ENCODE data around the gene LAMB1.

DNA sequence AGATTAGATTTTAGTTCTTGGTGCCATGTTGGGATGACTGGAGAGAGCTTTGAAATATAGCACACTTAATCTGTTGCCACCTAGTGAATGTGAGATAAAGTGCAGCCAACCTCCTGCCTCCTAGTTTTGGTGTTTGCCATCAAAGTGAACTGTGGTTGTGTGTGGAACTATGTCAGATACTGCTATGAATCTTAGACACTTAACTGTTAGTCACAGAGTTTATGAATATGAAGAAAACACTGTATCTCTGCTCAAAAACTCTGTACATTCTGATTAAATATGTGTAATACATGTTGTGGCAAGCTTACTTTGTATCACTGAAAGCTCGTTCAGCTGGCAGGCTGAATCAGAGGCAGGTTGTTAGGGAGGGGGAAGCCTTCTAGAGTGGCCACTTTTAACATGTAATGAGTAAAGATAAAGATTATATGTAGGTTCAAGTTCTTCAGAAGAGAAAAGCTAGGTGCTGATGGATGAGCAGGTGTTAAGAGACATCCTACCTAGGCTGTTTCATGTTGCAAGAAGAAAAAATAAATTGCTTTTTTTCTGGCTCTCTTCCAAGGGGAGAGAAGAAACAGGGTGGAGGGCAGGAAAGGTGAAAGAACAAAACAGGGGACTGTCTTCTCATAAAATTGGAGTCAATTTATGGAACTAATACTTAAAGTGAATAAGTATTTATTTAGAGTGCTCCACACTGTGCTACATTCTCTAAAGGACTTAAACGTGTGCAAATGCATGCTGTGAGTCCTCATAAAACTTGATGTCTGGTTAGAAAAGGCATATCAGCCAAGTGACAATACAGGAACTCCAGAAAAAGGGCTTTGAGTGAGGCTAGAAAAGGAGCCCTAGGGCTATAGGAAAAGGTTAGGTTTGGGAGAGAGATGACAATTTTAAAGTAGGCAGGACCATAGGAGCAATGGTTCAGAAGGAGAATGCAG is 14.1 kb upstream of the LAMB1 start:
- TF ChIP-seq CTCF (conservative IDR thresholded peaks at IDR 0.05 in 1 of 2, IDR thresholded peaks at IDR 0.05 in 1 of 2; ENCODE audit: extremely low read depth in 1 of 2, insufficient read depth in 1 of 2, low read depth in 1 of 2, low read length in 2 of 2) (peak; percentile 68 to 71), EZH2 (IDR thresholded peaks at IDR 0.05; ENCODE audit: borderline replicate concordance, low read length) (no peak)
